ENCODE results near the gene OTULINL. TPM values are rescaled to one million over a fixed set of nuclear protein-coding genes. Genes with fewer than 3 reads are reported as not detected.
A peak's percentile ranks its signal among the peaks of the same experiment; 100 is the strongest.
"Not testable (repeated sequence)": the region's sequence is repeated elsewhere in the genome, so short reads cannot be mapped to it uniquely, and the experiment has no call there.

The OTULINL gene
- total RNA-seq (10 to 100 TPM; 19.9 to 35.0 TPM), polyA plus RNA-seq (ENCODE audit: insufficient read length in 2 of 2) (10 to 100 TPM; 24.6 to 26.5 TPM)
- long read RNA-seq, donor 1, transcript OTULINL-201 (8 exons, 3,597 nt), result major isoform, 14 of 14 reads
- long read RNA-seq, donor 1, partial matches to known transcripts, result 0 of 14 reads
- long read RNA-seq, donor 1, other reads (novel, unspliced or antisense), result 0 of 14 reads
- long read RNA-seq, donor 2, transcript OTULINL-201 (8 exons, 3,597 nt), result major isoform, 7 of 7 reads
- long read RNA-seq, donor 2, partial matches to known transcripts, result 0 of 7 reads
- long read RNA-seq, donor 2, other reads (novel, unspliced or antisense), result 0 of 7 reads
- long read RNA-seq, donor 3, partial matches to known transcripts, result 944 of 945 reads
- long read RNA-seq, donor 3, other reads (novel, unspliced or antisense), result 0 of 945 reads
- long read RNA-seq, donor 4, transcript OTULINL-201 (8 exons, 3,597 nt), result major isoform, 5 of 6,150 reads
- long read RNA-seq, donor 4, partial matches to known transcripts, result 6,107 of 6,150 reads
- long read RNA-seq, donor 4, other reads (novel, unspliced or antisense), result 38 of 6,150 reads

DNA sequence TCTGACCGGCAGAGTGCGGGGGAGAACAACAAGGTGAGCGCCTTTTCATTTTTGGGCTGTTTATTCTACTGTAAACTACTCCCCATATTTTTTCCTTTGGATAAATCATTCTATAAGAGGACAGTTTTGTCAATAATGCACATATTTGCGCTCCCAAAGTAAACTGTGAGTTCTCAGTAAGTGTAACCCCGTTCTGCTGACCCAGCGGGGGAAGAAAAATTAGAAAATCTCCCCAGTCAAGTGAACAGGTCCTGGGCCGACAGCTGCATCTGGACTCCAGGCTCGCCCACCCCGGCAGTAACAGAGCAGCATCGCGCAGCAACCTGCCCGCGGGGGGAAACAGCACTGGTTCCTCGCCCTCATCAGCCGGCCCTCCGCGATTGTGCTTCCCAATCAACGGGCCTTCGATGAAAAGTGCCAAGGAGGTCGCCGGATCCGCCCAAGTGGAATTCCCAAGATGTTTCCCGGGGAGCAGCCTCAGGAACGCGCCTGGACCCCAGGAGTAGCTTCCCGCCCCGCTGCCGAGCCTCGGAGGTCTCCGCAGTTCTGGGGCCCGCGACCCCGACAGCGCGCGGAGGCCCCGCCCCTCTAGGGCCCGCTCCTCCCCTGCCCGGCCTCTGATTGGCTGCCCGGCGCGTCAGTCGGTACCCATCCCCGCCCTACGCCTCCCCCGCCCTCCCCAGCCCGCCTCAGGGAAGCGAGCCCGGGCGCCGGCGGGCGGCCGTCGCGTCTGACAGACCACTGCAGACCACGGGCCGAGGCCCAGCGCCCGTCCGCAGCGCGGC is at the start of gene OTULINL:
OTULINL (plus strand) TSS at position 687 of the 785 bp plus-strand sequence. CDS start 103 bp downstream, outside the sequence.
- peak within 1 kb of the TSS; percentile 55 for H3K27ac ChIP-seq (ENCODE audit: low read depth, low read length)
- whole genome bisulfite sequencing (ENCODE audit: insufficient coverage), result 1% methylated on average over 59 of the region's 63 CpGs

GRCh38 chr5:14532180-14532579 is 49.4 kb upstream of the OTULINL start:
- 69% methylated on average over 2 of the region's 3 CpGs for whole genome bisulfite sequencing (ENCODE audit: insufficient coverage)

More for the DNA sequence above, at the start of gene OTULINL:
- peaks cover 3% of the 10 kb centered on the region for H3K27me3 ChIP-seq (ENCODE audit: control insufficient read depth, insufficient read depth, low read length)
- peak within 1 kb of the TSS; percentile 61 for H3K4me3 ChIP-seq (ENCODE audit: low read depth, low read length)
- H3K4me1 ChIP-seq (ENCODE audit: control insufficient read depth, insufficient read depth, low read length), result peaks cover 14% of the 10 kb centered on the region
- peak; percentile 66 to 96 (median 84) for DNase-seq (ENCODE audit: low read depth in 4 of 6, low spot score in 6 of 6)
- peaks cover 2% of the 10 kb centered on the region for H3K9me3 ChIP-seq (ENCODE audit: control insufficient read depth, insufficient read depth, low read length)
- H3K36me3 ChIP-seq (ENCODE audit: control insufficient read depth, insufficient read depth, low read length), result no peaks in the 10 kb centered on the region

DNA sequence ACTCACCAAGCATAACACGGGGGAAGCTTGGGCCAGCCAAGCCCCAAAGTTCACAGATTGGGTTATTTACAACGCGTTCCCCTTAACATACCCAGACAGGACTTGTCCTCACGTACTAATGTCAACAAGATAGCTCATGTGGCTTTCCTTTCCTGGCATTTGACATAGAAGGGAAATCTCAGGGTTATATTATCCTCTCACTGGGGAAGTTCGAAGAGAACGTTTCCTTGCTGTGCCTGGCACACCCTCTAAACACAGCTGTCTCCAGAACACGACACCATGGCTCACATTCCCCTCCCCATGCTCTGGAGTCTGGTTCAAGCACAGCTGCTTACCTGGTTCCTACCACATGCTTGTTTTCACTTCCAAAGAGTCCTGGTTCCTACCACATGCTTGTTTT is 46.8 kb upstream of the OTULINL start:
- DNase-seq (ENCODE audit: low read depth in 4 of 6, low spot score in 6 of 6), result peak in 1 of 6 donors; percentile 31
- WGBS (ENCODE audit: insufficient coverage), result 32% methylated on average over 4 of the region's 7 CpGs
- no peaks in the 10 kb centered on the region for H3K36me3 ChIP-seq (ENCODE audit: control insufficient read depth, insufficient read depth, low read length)
- H3K27me3 ChIP-seq (ENCODE audit: control insufficient read depth, insufficient read depth, low read length), result no peaks in the 10 kb centered on the region
- peak overlapping the region; percentile 33 for H3K27ac ChIP-seq (ENCODE audit: low read depth, low read length)
- peaks cover 4% of the 10 kb centered on the region for H3K9me3 ChIP-seq (ENCODE audit: control insufficient read depth, insufficient read depth, low read length)
- peaks cover 5% of the 10 kb centered on the region for H3K4me1 ChIP-seq (ENCODE audit: control insufficient read depth, insufficient read depth, low read length)
- H3K4me3 ChIP-seq (ENCODE audit: low read depth, low read length), result no peak overlapping the region

More at GRCh38 chr5:14532180-14532579, 49.4 kb upstream of the OTULINL start:
- Histone ChIP-seq H3K4me3 (ENCODE audit: low read depth, low read length) (no peak overlapping the region), H3K4me1 (ENCODE audit: control insufficient read depth, insufficient read depth, low read length) (peaks cover 5% of the 10 kb centered on the region), H3K9me3 (ENCODE audit: control insufficient read depth, insufficient read depth, low read length) (no peaks in the 10 kb centered on the region), H3K27ac (ENCODE audit: low read depth, low read length) (no peak overlapping the region), H3K36me3 (ENCODE audit: control insufficient read depth, insufficient read depth, low read length) (no peaks in the 10 kb centered on the region), H3K27me3 (ENCODE audit: control insufficient read depth, insufficient read depth, low read length) (no peaks in the 10 kb centered on the region)
- no peak for DNase-seq (ENCODE audit: low read depth in 4 of 6, low spot score in 6 of 6)

GRCh38 chr5:14545308-14545707 is 36.3 kb upstream of the OTULINL start:
- DNase-seq (ENCODE audit: low read depth in 4 of 6, low spot score in 6 of 6), result no peak
- Histone ChIP-seq H3K36me3 (ENCODE audit: control insufficient read depth, insufficient read depth, low read length) (no peaks in the 10 kb centered on the region), H3K4me3 (ENCODE audit: low read depth, low read length) (no peak overlapping the region), H3K27ac (ENCODE audit: low read depth, low read length) (no peak overlapping the region), H3K9me3 (ENCODE audit: control insufficient read depth, insufficient read depth, low read length) (no peaks in the 10 kb centered on the region), H3K27me3 (ENCODE audit: control insufficient read depth, insufficient read depth, low read length) (no peaks in the 10 kb centered on the region), H3K4me1 (ENCODE audit: control insufficient read depth, insufficient read depth, low read length) (no peaks in the 10 kb centered on the region)
- 100% methylated on average over 1 of the region's 3 CpGs for WGBS (ENCODE audit: insufficient coverage)

- H3K9me3 ChIP-seq (ENCODE audit: control insufficient read depth, insufficient read depth, low read length), result no peaks in the 10 kb centered on the region
- H3K4me3 ChIP-seq (ENCODE audit: low read depth, low read length), result no peak overlapping the region
- H3K4me1 ChIP-seq (ENCODE audit: control insufficient read depth, insufficient read depth, low read length), result no peaks in the 10 kb centered on the region
- DNase-seq (ENCODE audit: low read depth in 4 of 6, low spot score in 6 of 6), result no peak
- WGBS (ENCODE audit: insufficient coverage), result no CpG with 5 or more reads among the region's 1 CpG
- no peaks in the 10 kb centered on the region for H3K36me3 ChIP-seq (ENCODE audit: control insufficient read depth, insufficient read depth, low read length)
- no peaks in the 10 kb centered on the region for H3K27me3 ChIP-seq (ENCODE audit: control insufficient read depth, insufficient read depth, low read length)
- H3K27ac ChIP-seq (ENCODE audit: low read depth, low read length), result no peak overlapping the region
Observed at GRCh38 chr5:14545862-14546261, 35.7 kb upstream of the OTULINL start.

DNA sequence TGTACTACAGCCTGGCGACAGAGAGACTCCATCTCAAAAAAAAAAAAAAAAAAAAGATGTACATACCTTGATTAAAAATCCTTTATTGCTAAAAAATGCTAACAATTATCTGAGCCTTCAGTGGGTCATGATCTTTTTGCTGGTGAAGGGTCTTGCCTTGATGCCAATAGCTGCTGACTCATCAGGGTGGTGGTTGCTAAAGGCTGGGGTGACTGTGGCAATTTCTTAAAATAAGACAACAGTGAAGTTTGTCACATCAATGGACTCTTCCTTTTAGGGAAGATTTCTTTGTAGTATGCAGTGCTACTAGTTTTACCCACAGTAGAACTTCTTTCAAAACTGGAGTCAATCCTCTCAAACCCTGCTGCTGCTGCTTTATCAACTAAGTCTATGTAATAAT is 33.9 kb upstream of the OTULINL start:
- H3K4me3 ChIP-seq (ENCODE audit: low read depth, low read length), result no peak overlapping the region
- H3K9me3 ChIP-seq (ENCODE audit: control insufficient read depth, insufficient read depth, low read length), result no peaks in the 10 kb centered on the region
- no peaks in the 10 kb centered on the region for H3K27me3 ChIP-seq (ENCODE audit: control insufficient read depth, insufficient read depth, low read length)
- H3K4me1 ChIP-seq (ENCODE audit: control insufficient read depth, insufficient read depth, low read length), result no peaks in the 10 kb centered on the region
- H3K27ac ChIP-seq (ENCODE audit: low read depth, low read length), result no peak overlapping the region
- no peak for DNase-seq (ENCODE audit: low read depth in 4 of 6, low spot score in 6 of 6)
- no CpG with 5 or more reads among the region's 1 CpG for WGBS (ENCODE audit: insufficient coverage)
- H3K36me3 ChIP-seq (ENCODE audit: control insufficient read depth, insufficient read depth, low read length), result no peaks in the 10 kb centered on the region

- H3K27ac ChIP-seq (ENCODE audit: low read depth, low read length), result no peak overlapping the region
- no peaks in the 10 kb centered on the region for H3K4me1 ChIP-seq (ENCODE audit: control insufficient read depth, insufficient read depth, low read length)
- no peak overlapping the region for H3K4me3 ChIP-seq (ENCODE audit: low read depth, low read length)
- H3K9me3 ChIP-seq (ENCODE audit: control insufficient read depth, insufficient read depth, low read length), result no peaks in the 10 kb centered on the region
- no peaks in the 10 kb centered on the region for H3K36me3 ChIP-seq (ENCODE audit: control insufficient read depth, insufficient read depth, low read length)
- no peaks in the 10 kb centered on the region for H3K27me3 ChIP-seq (ENCODE audit: control insufficient read depth, insufficient read depth, low read length)
- 43% methylated on average over 1 of the region's 3 CpGs for WGBS (ENCODE audit: insufficient coverage)
- no peak for DNase-seq (ENCODE audit: low read depth in 4 of 6, low spot score in 6 of 6)
Observed at GRCh38 chr5:14551211-14551610, 30.4 kb upstream of the OTULINL start.

- Histone ChIP-seq H3K27me3 (ENCODE audit: control insufficient read depth, insufficient read depth, low read length) (no peaks in the 10 kb centered on the region), H3K4me3 (ENCODE audit: low read depth, low read length) (no peak overlapping the region), H3K4me1 (ENCODE audit: control insufficient read depth, insufficient read depth, low read length) (peaks cover 2% of the 10 kb centered on the region), H3K9me3 (ENCODE audit: control insufficient read depth, insufficient read depth, low read length) (no peaks in the 10 kb centered on the region), H3K27ac (ENCODE audit: low read depth, low read length) (no peak overlapping the region), H3K36me3 (ENCODE audit: control insufficient read depth, insufficient read depth, low read length) (no peaks in the 10 kb centered on the region)
- no peak for DNase-seq (ENCODE audit: low read depth in 4 of 6, low spot score in 6 of 6)
- no CpG with 5 or more reads among the region's 1 CpG for WGBS (ENCODE audit: insufficient coverage)
Observed at GRCh38 chr5:14552017-14552416, 29.6 kb upstream of the OTULINL start.

DNA sequence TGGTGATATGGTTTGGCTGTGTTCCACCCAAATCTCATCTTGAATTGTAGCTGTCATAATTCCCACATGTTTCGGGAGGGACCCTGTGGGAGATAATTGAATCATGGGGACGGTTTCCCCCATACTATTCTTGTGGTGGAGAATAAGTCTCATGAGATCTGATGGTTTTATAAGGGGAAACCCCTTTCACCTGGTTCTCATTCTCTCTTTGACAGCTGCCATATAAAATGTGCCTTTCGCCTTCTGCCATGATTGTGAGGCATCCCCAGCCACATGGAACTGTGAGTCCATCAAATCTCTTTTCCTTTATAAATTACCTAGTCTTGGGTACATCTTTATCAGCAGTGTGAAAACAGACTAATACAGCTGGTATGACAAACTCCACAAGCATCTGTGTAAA is 27.3 kb upstream of the OTULINL start:
- H3K27ac ChIP-seq (ENCODE audit: low read depth, low read length); H3K27me3 ChIP-seq (ENCODE audit: control insufficient read depth, insufficient read depth, low read length); DNase-seq (ENCODE audit: low read depth in 4 of 6, low spot score in 6 of 6); H3K9me3 ChIP-seq (ENCODE audit: control insufficient read depth, insufficient read depth, low read length); H3K4me1 ChIP-seq (ENCODE audit: control insufficient read depth, insufficient read depth, low read length); H3K36me3 ChIP-seq (ENCODE audit: control insufficient read depth, insufficient read depth, low read length); H3K4me3 ChIP-seq (ENCODE audit: low read depth, low read length): not testable (repeated sequence)
- WGBS (ENCODE audit: insufficient coverage), result no CpG with 5 or more reads among the region's 3 CpGs
